ENCODE results near the gene EHD4.

Gene EHD4

GRCh38 chr15:41996376-41996775, 24.0 kb upstream of the EHD4 start:
- no peaks in the 10 kb centered on the region for H3K27me3 ChIP-seq (ENCODE audit: insufficient read depth, low read length, poor library complexity)
- no peak overlapping the region for H3K27ac ChIP-seq (ENCODE audit: low read length)
- H3K4me1 ChIP-seq (ENCODE audit: insufficient read depth, low read length), result no peaks in the 10 kb centered on the region
- H3K79me2 ChIP-seq (ENCODE audit: insufficient read depth, low read length), result no peaks in the 10 kb centered on the region
- no peaks in the 10 kb centered on the region for H4K20me1 ChIP-seq (ENCODE audit: insufficient read depth, low read length)
- no peak overlapping the region for H2AFZ ChIP-seq (ENCODE audit: low read depth, low read length)
- no peak overlapping the region for H3K9ac ChIP-seq (ENCODE audit: low read depth, low read length)
- no peak overlapping the region for H3K4me3 ChIP-seq (ENCODE audit: low read depth in 1 of 2, low read length in 2 of 2)
- ATAC-seq (ENCODE audit: insufficient read depth, low read depth) (no peak), DNase-seq (no peak)
- H3K36me3 ChIP-seq (ENCODE audit: insufficient read depth, low read length), result no peaks in the 10 kb centered on the region
- no peak for TF ChIP-seq CTCF (IDR thresholded peaks at IDR 0.05; ENCODE audit: borderline replicate concordance, extremely low read depth, low read length, poor library complexity, severe bottlenecking)
- no peak for TF ChIP-seq EZH2 (IDR thresholded peaks at IDR 0.05; ENCODE audit: borderline replicate concordance, low read depth, low read length, severe bottlenecking)
- H3K9me3 ChIP-seq (ENCODE audit: insufficient read depth, low read length, severe bottlenecking), result no peaks in the 10 kb centered on the region
- H3K4me2 ChIP-seq (ENCODE audit: insufficient read depth, low read length), result no peak overlapping the region

- no peak overlapping the region for H2AFZ ChIP-seq (ENCODE audit: low read depth, low read length)
- TF ChIP-seq EZH2 (IDR thresholded peaks at IDR 0.05; ENCODE audit: borderline replicate concordance, low read depth, low read length, severe bottlenecking) (no peak), CTCF (IDR thresholded peaks at IDR 0.05; ENCODE audit: borderline replicate concordance, extremely low read depth, low read length, poor library complexity, severe bottlenecking) (no peak)
- DNase-seq, result no peak
- no peak overlapping the region for H3K4me3 ChIP-seq (ENCODE audit: low read depth in 1 of 2, low read length in 2 of 2)
- no peaks in the 10 kb centered on the region for H4K20me1 ChIP-seq (ENCODE audit: insufficient read depth, low read length)
- H3K79me2 ChIP-seq (ENCODE audit: insufficient read depth, low read length), result no peaks in the 10 kb centered on the region
- H3K4me1 ChIP-seq (ENCODE audit: insufficient read depth, low read length), result no peaks in the 10 kb centered on the region
- H3K27ac ChIP-seq (ENCODE audit: low read length), result no peak overlapping the region
- no peak overlapping the region for H3K9ac ChIP-seq (ENCODE audit: low read depth, low read length)
- no peaks in the 10 kb centered on the region for H3K9me3 ChIP-seq (ENCODE audit: insufficient read depth, low read length, severe bottlenecking)
- no peaks in the 10 kb centered on the region for H3K36me3 ChIP-seq (ENCODE audit: insufficient read depth, low read length)
- no peak overlapping the region for H3K4me2 ChIP-seq (ENCODE audit: insufficient read depth, low read length)
- ATAC-seq (ENCODE audit: insufficient read depth, low read depth), result no peak
- H3K27me3 ChIP-seq (ENCODE audit: insufficient read depth, low read length, poor library complexity), result no peaks in the 10 kb centered on the region
Observed at GRCh38 chr15:41995476-41995855, 23.1 kb upstream of the EHD4 start.

GRCh38 chr15:41994772-41995475, 22.6 kb upstream of the EHD4 start:
- Histone ChIP-seq H3K4me1 (ENCODE audit: insufficient read depth, low read length) (no peaks in the 10 kb centered on the region), H3K9me3 (ENCODE audit: insufficient read depth, low read length, severe bottlenecking) (no peaks in the 10 kb centered on the region), H3K27me3 (ENCODE audit: insufficient read depth, low read length, poor library complexity) (no peaks in the 10 kb centered on the region), H3K9ac (ENCODE audit: low read depth, low read length) (no peak overlapping the region), H3K4me3 (ENCODE audit: low read depth in 1 of 2, low read length in 2 of 2) (no peak overlapping the region), H3K36me3 (ENCODE audit: insufficient read depth, low read length) (no peaks in the 10 kb centered on the region), H4K20me1 (ENCODE audit: insufficient read depth, low read length) (no peaks in the 10 kb centered on the region), H3K79me2 (ENCODE audit: insufficient read depth, low read length) (no peaks in the 10 kb centered on the region), H2AFZ (ENCODE audit: low read depth, low read length) (no peak overlapping the region), H3K4me2 (ENCODE audit: insufficient read depth, low read length) (no peak overlapping the region), H3K27ac (ENCODE audit: low read length) (no peak overlapping the region)
- TF ChIP-seq EZH2 (IDR thresholded peaks at IDR 0.05; ENCODE audit: borderline replicate concordance, low read depth, low read length, severe bottlenecking) (no peak), CTCF (IDR thresholded peaks at IDR 0.05; ENCODE audit: borderline replicate concordance, extremely low read depth, low read length, poor library complexity, severe bottlenecking) (no peak)
- no peak for DNase-seq
- no peak for ATAC-seq (ENCODE audit: insufficient read depth, low read depth)

Data from DND-41 (cell line).